Neural cell (in vitro differentiated cells): ENCODE measurements around the gene CHN1. TPM values are rescaled to one million over a fixed set of nuclear protein-coding genes. Genes with fewer than 3 reads are reported as not detected.

Experiments used
- H2AFZ ChIP-seq: fragments of 200-600, 300-800 bp; sonication (generic), shearing (Covaris generic); 2 replicates; pipeline ENCODE4 v1.6.0; 2014; ENCODE audit warnings: low read depth, mild to moderate bottlenecking, antibody characterized with exemption, low read length, moderate library complexity
- H3F3A ChIP-seq: fragments of 200-600 bp; shearing (Covaris generic); 2 replicates; pipeline ENCODE4 v1.6.1; 2016; ENCODE audit warnings: mild to moderate bottlenecking, moderate library complexity, mixed read lengths, antibody characterized with exemption, low read length; ENCODE audit not compliant: insufficient read depth, poor library complexity, severe bottlenecking
- H3K27ac ChIP-seq: fragments of 200-600, 300-800 bp; sonication (generic), shearing (Covaris generic); 2 replicates; pipeline ENCODE4 v1.5.1; 2014; ENCODE audit warnings: mild to moderate bottlenecking, low read length, moderate library complexity
- H3K27me3 ChIP-seq: fragments of 300-800, 200-600 bp; sonication (generic), shearing (Covaris generic); 2 replicates; pipeline ENCODE4 v1.6.0; 2014; ENCODE audit warnings: mild to moderate bottlenecking, low read depth, low read length, moderate library complexity; ENCODE audit not compliant: insufficient read depth
- H3K36me3 ChIP-seq: fragments of 300-800, 200-600 bp; sonication (generic), shearing (Covaris generic); 2 replicates; pipeline ENCODE4 v1.5.1; 2014; ENCODE audit warnings: mild to moderate bottlenecking, antibody characterized with exemption, low read length, moderate library complexity; ENCODE audit not compliant: insufficient read depth
- H3K4me2 ChIP-seq: fragments of 300-800, 200-600 bp; sonication (generic), shearing (Covaris generic); 2 replicates; pipeline ENCODE4 v1.6.0; 2014; ENCODE audit warnings: mild to moderate bottlenecking, low read length
- H3K4me3 ChIP-seq: fragments of 300-800, 200-600 bp; sonication (generic), shearing (Covaris generic); 2 replicates; pipeline ENCODE4 v1.5.1; 2014; ENCODE audit warnings: mild to moderate bottlenecking, low read length, moderate library complexity
- H3K79me2 ChIP-seq: fragments of 200-600 bp; shearing (Covaris generic); replicated peaks from 2 replicates; pipeline ENCODE4 v1.6.0; 2014; ENCODE audit warnings: mild to moderate bottlenecking, low read length, moderate library complexity; ENCODE audit not compliant: insufficient read depth
- H3K9ac ChIP-seq: fragments of 300-800, 200-600 bp; sonication (generic), shearing (Covaris generic); 2 replicates; pipeline ENCODE4 v1.6.1; 2016; ENCODE audit warnings: mild to moderate bottlenecking, low read length, mixed read lengths
- H3K9me2 ChIP-seq: fragments of 200-600 bp; shearing (Covaris generic); 2 replicates; pipeline ENCODE4 v1.6.1; 2016; ENCODE audit warnings: mild to moderate bottlenecking, low read length, mixed read lengths; ENCODE audit not compliant: insufficient read depth
- H3K9me3 ChIP-seq: fragments of 200-600, 300-800 bp; sonication (generic), shearing (Covaris generic); 2 replicates; pipeline ENCODE4 v1.6.1; 2016; ENCODE audit warnings: mild to moderate bottlenecking, mixed run types, low read length, moderate library complexity, mixed read lengths
- H4K20me1 ChIP-seq: fragments of 200-600 bp; shearing (Covaris generic); 2 replicates; pipeline ENCODE4 v1.6.1; 2016; ENCODE audit warnings: mild to moderate bottlenecking, mixed run types; ENCODE audit not compliant: insufficient read depth
- CTCF ChIP-seq: fragments of 450-650 bp; IDR thresholded peaks from 2 replicates; pipeline ENCODE4 v1.5.1; 2014; ENCODE audit warnings: antibody characterized with exemption, mild to moderate bottlenecking, moderate library complexity; ENCODE audit not compliant: poor library complexity, severe bottlenecking
- EP300 ChIP-seq: fragments of 450-650 bp; conservative IDR thresholded peaks from 2 replicates; pipeline ENCODE4 v1.6.1; 2014; ENCODE audit warnings: antibody characterized with exemption, mild to moderate bottlenecking, moderate library complexity; ENCODE audit not compliant: poor library complexity, severe bottlenecking
- EZH2 ChIP-seq: fragments of 200-600, 300-800 bp; shearing (Covaris generic), sonication (generic); IDR thresholded peaks from 2 replicates; pipeline ENCODE4 v1.6.1; 2014; ENCODE audit warnings: antibody characterized with exemption, low read length, borderline replicate concordance, mild to moderate bottlenecking; ENCODE audit not compliant: insufficient read depth, poor library complexity, severe bottlenecking
- MXI1 ChIP-seq: fragments of 450-650 bp; conservative IDR thresholded peaks from 2 replicates; pipeline ENCODE4 v1.6.1; 2014; ENCODE audit warnings: antibody characterized with exemption, mild to moderate bottlenecking; ENCODE audit not compliant: poor library complexity, severe bottlenecking
- POLR2AphosphoS5 ChIP-seq: IDR thresholded peaks from 2 replicates; pipeline ENCODE4 v1.6.1; 2012
- RAD21 ChIP-seq: fragments of 450-650 bp; conservative IDR thresholded peaks from 2 replicates; pipeline ENCODE4 v1.6.1; 2014; ENCODE audit warnings: antibody characterized with exemption, mild to moderate bottlenecking, moderate library complexity
- REST ChIP-seq: IDR thresholded peaks from 2 replicates; pipeline ENCODE4 v1.6.1; 2012; ENCODE audit warnings: borderline replicate concordance
- SMC3 ChIP-seq: fragments of 450-650 bp; conservative IDR thresholded peaks from 2 replicates; pipeline ENCODE4 v1.6.1; 2014; ENCODE audit warnings: antibody characterized with exemption, mild to moderate bottlenecking, moderate library complexity; ENCODE audit not compliant: poor library complexity
- TAF1 ChIP-seq: IDR thresholded peaks from 2 replicates; pipeline ENCODE4 v1.6.1; 2012; ENCODE audit warnings: low read depth
- polyA plus RNA-seq: library from polyadenylated mRNA; depleted of rRNA; stranded (reverse); fragments of >200 nt; gene quantifications from 2 replicates; pipeline ENCODE4 v1.2.3, GENCODE V29; 2014

The CHN1 gene
- polyA plus RNA-seq, 1 donor from 2014 or later: 133 TPM

GRCh38 chr2:174963437-174964400 is 41.5 kb downstream of the CHN1 start:
- Histone ChIP-seq H3K27me3 (no peaks in the 10 kb centered on the region), H3K9me2 (no peaks in the 10 kb centered on the region), H3K79me2 (peaks cover 31% of the 10 kb centered on the region), H3K4me3 (no peak overlapping the region), H3K4me2 (no peak overlapping the region), H3F3A (no peaks in the 10 kb centered on the region), H4K20me1 (no peaks in the 10 kb centered on the region), H2AFZ (no peak overlapping the region), H3K36me3 (no peaks in the 10 kb centered on the region), H3K27ac (no peak overlapping the region), H3K9me3 (no peaks in the 10 kb centered on the region), H3K9ac (no peak overlapping the region)
- TF ChIP-seq SMC3: no peak

GRCh38 chr2:174959787-174960186 is 45.4 kb downstream of the CHN1 start:
- H3K9ac ChIP-seq: no peak overlapping the region
- no peaks in the 10 kb centered on the region for H3F3A ChIP-seq
- no peak overlapping the region for H3K4me2 ChIP-seq
- TF ChIP-seq MXI1: no peak
- TF ChIP-seq CTCF: no peak
- no peak for TF ChIP-seq EZH2
- no peak for TF ChIP-seq REST
- no peak for TF ChIP-seq EP300
- no peak for TF ChIP-seq TAF1
- TF ChIP-seq RAD21: no peak
- TF ChIP-seq POLR2AphosphoS5: no peak
- no peak for TF ChIP-seq SMC3
- no peaks in the 10 kb centered on the region for H3K36me3 ChIP-seq
- H3K9me2 ChIP-seq: no peaks in the 10 kb centered on the region
- no peaks in the 10 kb centered on the region for H4K20me1 ChIP-seq
- H2AFZ ChIP-seq: no peak overlapping the region
- H3K27me3 ChIP-seq: no peaks in the 10 kb centered on the region
- no peaks in the 10 kb centered on the region for H3K9me3 ChIP-seq
- H3K27ac ChIP-seq: no peak overlapping the region
- H3K4me3 ChIP-seq: no peak overlapping the region
- H3K79me2 ChIP-seq: peaks cover 46% of the 10 kb centered on the region
